ENCODE results near the gene HOXC11. TPM values are rescaled to one million over a fixed set of nuclear protein-coding genes. Genes with fewer than 3 reads are reported as not detected.

Gene HOXC11
- total and polyA plus RNA-seq, 2 experiments from 2014 or later = not detected

GRCh38 chr12:53950789-53951576, 21.9 kb upstream of the HOXC11 start:
- Mint-ChIP-seq H3K9me3 (peaks cover 5% of the 10 kb centered on the region; the same call in 2 of the 3 replicates), H3K27ac (no peak overlapping the region), H3K4me3 (no peak overlapping the region), H3K4me1 (peaks cover 25% of the 10 kb centered on the region), H3K27me3 (ENCODE audit: insufficient read depth, low read depth, poor library complexity) (peaks cover 98% of the 10 kb centered on the region), H3K36me3 (ENCODE audit: low read depth) (peaks cover 3% of the 10 kb centered on the region; the same call in 1 of the 3 replicates)
- no peak; the same call in 2 of the 3 replicates for ATAC-seq
- peak overlapping the region; percentile 57 for H3K4me2 ChIP-seq
- H3K4me1 ChIP-seq (ENCODE audit: insufficient read depth) = peaks cover 34% of the 10 kb centered on the region
- H3F3A ChIP-seq (replicated peaks; ENCODE audit: low read depth) = peaks cover 52% of the 10 kb centered on the region
- no peak overlapping the region for H3K27ac ChIP-seq (ENCODE audit: low read depth)
- no peaks in the 10 kb centered on the region for H3K79me2 ChIP-seq (replicated peaks; ENCODE audit: insufficient read depth)
- DNase-seq (ENCODE audit: low spot score) = no peak
- H3K27me3 ChIP-seq (ENCODE audit: insufficient read depth) = peaks cover 100% of the 10 kb centered on the region
- H2AFZ ChIP-seq = no peak overlapping the region
- TF ChIP-seq EZH2 (IDR thresholded peaks at IDR 0.05; ENCODE audit: low read depth, unreplicated experiment) = peak; percentile 95
- no peak for TF ChIP-seq NANOG (IDR thresholded peaks at IDR 0.05; ENCODE audit: borderline replicate concordance)
- TF ChIP-seq EZH2phosphoT487 (IDR thresholded peaks at IDR 0.05; ENCODE audit: unreplicated experiment) = peak; percentile 91
- peaks cover 77% of the 10 kb centered on the region for H4K20me1 ChIP-seq (replicated peaks; ENCODE audit: insufficient read depth)
- H3K36me3 ChIP-seq (ENCODE audit: insufficient read depth) = no peaks in the 10 kb centered on the region
- H3K4me3 ChIP-seq = no peak overlapping the region
- H3K9me2 ChIP-seq (ENCODE audit: insufficient read depth) = no peaks in the 10 kb centered on the region

GRCh38 chr12:53951577-53952334, 21.2 kb upstream of the HOXC11 start:
- peak; percentile 70 for DNase-seq (ENCODE audit: low spot score)
- no peak overlapping the region for H3K27ac Mint-ChIP-seq
- Histone ChIP-seq H3K79me2 (replicated peaks; ENCODE audit: insufficient read depth) (no peaks in the 10 kb centered on the region), H3K27ac (ENCODE audit: low read depth) (no peak overlapping the region), H4K20me1 (replicated peaks; ENCODE audit: insufficient read depth) (peaks cover 69% of the 10 kb centered on the region), H3F3A (replicated peaks; ENCODE audit: low read depth) (peaks cover 52% of the 10 kb centered on the region), H3K27me3 (ENCODE audit: insufficient read depth) (peaks cover 100% of the 10 kb centered on the region), H3K9me2 (ENCODE audit: insufficient read depth) (no peaks in the 10 kb centered on the region), H3K36me3 (ENCODE audit: insufficient read depth) (no peaks in the 10 kb centered on the region), H3K4me3 (no peak overlapping the region), H3K4me1 (ENCODE audit: insufficient read depth) (peaks cover 27% of the 10 kb centered on the region), H3K4me2 (peak overlapping the region; percentile 6; the same call in 1 of the 2 replicates), H2AFZ (no peak overlapping the region)
- H3K9me3 Mint-ChIP-seq = peaks cover 6% of the 10 kb centered on the region; the same call in 2 of the 3 replicates
- peaks cover 28% of the 10 kb centered on the region for H3K4me1 Mint-ChIP-seq
- peak; percentile 3; the same call in 2 of the 3 replicates for ATAC-seq
- H3K36me3 Mint-ChIP-seq (ENCODE audit: low read depth) = peaks cover 3% of the 10 kb centered on the region; the same call in 1 of the 3 replicates
- TF ChIP-seq EZH2 (IDR thresholded peaks at IDR 0.05; ENCODE audit: low read depth, unreplicated experiment) (peak; percentile 83), EZH2phosphoT487 (IDR thresholded peaks at IDR 0.05; ENCODE audit: unreplicated experiment) (no peak)
- H3K4me3 Mint-ChIP-seq = no peak overlapping the region
- H3K27me3 Mint-ChIP-seq (ENCODE audit: insufficient read depth, low read depth, poor library complexity) = peaks cover 98% of the 10 kb centered on the region

- no peak overlapping the region; the same call in 1 of the 2 replicates for H3K4me2 ChIP-seq
- H3K4me1 Mint-ChIP-seq = peaks cover 30% of the 10 kb centered on the region
- H3K36me3 ChIP-seq (ENCODE audit: insufficient read depth) = no peaks in the 10 kb centered on the region
- ATAC-seq (peak; percentile 11), DNase-seq (ENCODE audit: low spot score) (peak; percentile 54)
- peaks cover 52% of the 10 kb centered on the region for H3F3A ChIP-seq (replicated peaks; ENCODE audit: low read depth)
- peaks cover 64% of the 10 kb centered on the region for H4K20me1 ChIP-seq (replicated peaks; ENCODE audit: insufficient read depth)
- peaks cover 3% of the 10 kb centered on the region; the same call in 1 of the 3 replicates for H3K36me3 Mint-ChIP-seq (ENCODE audit: low read depth)
- no peaks in the 10 kb centered on the region for H3K79me2 ChIP-seq (replicated peaks; ENCODE audit: insufficient read depth)
- peaks cover 98% of the 10 kb centered on the region for H3K27me3 Mint-ChIP-seq (ENCODE audit: insufficient read depth, low read depth, poor library complexity)
- H3K4me3 Mint-ChIP-seq = no peak overlapping the region
- H2AFZ ChIP-seq = no peak overlapping the region
- peaks cover 100% of the 10 kb centered on the region for H3K27me3 ChIP-seq (ENCODE audit: insufficient read depth)
- no peak for TF ChIP-seq CREB1 (CRISPR knock-in tag; IDR thresholded peaks at IDR 0.05; ENCODE audit: low read depth)
- TF ChIP-seq ETS1 (IDR thresholded peaks at IDR 0.05) = no peak
- no peak for TF ChIP-seq ZNF331 (CRISPR knock-in tag; IDR thresholded peaks at IDR 0.05; ENCODE audit: low read depth)
- H3K9me3 Mint-ChIP-seq = peaks cover 6% of the 10 kb centered on the region; the same call in 2 of the 3 replicates
- H3K4me1 ChIP-seq (ENCODE audit: insufficient read depth) = peaks cover 27% of the 10 kb centered on the region
- H3K4me3 ChIP-seq = peak overlapping the region; percentile 22; the same call in 1 of the 2 replicates
- H3K9me2 ChIP-seq (ENCODE audit: insufficient read depth) = no peaks in the 10 kb centered on the region
- no peak overlapping the region for H3K27ac Mint-ChIP-seq
- no peak overlapping the region for H3K27ac ChIP-seq (ENCODE audit: low read depth)
Measured at GRCh38 chr12:53952335-53952694, 20.6 kb upstream of the HOXC11 start.

All from GM23338 (cell line).